NCI-H1105 (cell line): ENCODE results near the gene CRIP1.

Experiments
- DNase-seq: peaks from one replicate; lab custom pipeline; 2025; lab: John Stamatoyannopoulos, UW

Gene CRIP1

DNA sequence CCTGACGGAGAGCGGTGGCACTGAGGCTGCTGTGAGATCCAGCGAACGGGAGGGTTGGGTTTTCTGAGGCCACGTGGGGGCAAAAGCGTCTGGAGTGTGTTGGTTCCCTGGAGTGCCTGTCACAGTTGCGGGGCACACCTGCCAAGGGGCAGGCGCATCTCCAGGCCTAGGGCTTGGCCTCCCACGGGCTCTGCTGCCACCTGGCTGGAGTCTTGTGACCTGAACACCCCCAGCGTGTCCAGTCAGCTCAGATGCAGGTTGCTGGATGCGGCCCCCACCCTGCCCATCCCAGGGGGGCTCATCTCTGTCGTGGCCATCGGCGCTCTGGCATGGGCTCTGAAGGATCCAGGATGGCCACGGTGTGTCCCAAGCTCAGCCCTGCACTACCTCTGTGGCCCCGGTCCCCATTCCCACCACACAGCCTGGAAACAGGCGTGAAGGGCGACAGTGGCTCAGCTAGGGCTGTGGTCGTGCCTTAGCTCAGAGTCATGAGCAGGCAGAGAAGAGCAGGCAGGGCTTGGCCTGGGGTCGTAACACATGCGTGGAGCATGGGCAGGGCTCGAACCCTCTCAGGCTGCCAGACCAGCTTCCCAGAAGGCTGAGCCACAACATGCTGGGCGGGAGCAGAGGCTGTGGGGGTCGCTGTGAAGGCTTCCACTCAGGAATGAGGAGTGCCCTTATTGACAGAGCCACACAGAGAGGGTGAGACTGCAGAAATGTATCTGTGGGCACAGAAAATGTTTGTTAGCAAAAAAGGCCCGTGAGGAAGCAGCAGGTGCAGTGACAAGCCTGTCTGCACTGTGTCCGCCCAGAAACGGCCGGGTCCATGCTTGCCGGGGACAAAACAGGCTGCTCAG lies 35.6 kb upstream of the CRIP1 start:
- DNase-seq: no peak

- DNase-seq: no peak
These were observed 33.7 kb upstream of the CRIP1 start for GRCh38 chr14:105452963-105453362.

DNA sequence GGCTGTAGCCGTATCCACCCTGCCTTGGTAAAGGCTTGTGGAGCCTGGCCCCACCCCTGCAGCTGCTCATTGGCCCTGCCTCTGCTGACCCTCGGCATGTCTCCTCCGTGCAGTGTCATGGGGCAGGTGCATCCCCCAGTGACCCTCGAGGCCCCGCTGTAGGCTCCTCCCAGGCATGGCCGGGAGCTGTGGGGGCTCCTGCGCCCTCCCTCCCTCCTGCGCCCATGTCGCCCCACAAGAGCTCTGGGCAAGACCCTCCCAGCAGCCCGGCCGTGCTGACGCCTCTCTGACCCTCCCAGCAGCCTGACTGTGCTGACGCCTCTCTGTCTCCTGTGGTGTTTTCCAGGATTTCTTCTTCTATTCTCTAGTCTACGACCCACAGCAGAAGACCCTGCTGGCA lies 32.8 kb upstream of the CRIP1 start:
- no peak for DNase-seq

- DNase-seq: no peak
These were observed 31.5 kb upstream of the CRIP1 start for GRCh38 chr14:105455086-105455640.

GRCh38 chr14:105455766-105456660 lies 30.7 kb upstream of the CRIP1 start:
- no peak for DNase-seq

DNA sequence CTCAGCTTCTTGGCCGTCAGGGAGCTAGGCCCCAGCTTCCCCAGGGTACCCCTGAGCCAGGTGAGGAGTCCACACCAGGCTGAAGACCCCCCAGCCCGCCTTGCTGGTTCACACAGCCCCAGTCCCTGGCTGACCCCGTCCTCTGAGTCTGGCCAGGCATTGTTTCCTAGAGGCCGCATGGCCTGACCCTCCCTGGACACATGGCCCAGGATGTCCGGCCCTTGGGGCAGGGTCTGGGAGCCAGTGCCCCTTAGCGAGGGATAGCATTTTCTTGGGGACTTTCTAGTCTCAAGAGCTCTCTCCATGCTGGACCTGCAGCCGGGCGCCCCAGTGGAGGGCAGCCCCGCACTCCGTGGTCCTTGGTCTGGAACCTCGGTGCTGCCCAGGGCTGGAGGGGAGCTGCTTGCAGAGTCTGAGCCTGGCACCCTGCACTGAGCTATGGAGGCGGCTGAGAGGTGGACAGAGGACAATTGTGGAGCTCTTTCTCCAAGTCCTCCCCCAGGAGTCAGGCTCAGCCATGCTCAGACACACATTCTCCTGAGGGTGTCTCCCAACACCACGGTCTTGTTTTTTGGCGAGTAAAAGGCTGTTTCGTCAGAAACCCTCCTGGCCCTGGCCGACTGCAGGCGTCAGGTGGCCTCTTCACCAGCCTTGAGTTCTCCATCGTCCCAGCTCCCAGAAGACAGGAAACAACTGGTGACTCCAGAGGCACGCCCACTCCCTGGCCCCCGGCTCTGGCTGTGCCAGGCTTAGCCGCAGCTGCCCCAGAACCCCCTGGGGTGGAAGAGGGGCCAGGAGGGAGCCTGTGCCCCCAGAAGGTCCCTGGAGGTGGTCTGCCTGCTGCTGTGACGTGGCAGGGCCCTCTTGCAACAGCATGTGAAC lies 29.7 kb upstream of the CRIP1 start:
- DNase-seq: no peak

- no peak for DNase-seq
These were observed 28.7 kb upstream of the CRIP1 start for GRCh38 chr14:105458010-105458409.

DNA sequence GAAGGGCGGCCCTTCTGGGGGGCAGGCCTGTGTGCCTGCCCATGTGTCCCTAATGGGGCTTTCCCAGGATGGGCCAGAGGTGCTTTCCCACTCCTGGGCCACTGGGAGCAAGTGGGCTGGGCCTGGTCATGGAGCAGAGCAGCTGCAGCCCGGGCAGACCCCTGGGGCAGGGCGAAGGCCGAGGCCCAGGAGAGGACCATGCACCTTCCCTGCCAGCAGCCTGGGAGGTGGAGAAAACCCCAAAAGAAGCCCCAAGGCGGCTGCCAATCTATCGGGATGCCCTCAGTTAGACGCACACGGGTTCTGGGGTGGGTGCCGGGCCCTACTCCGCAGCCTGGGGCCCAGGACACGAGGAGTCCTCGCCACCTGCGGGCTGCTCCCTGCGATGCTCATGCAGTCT lies 28.1 kb upstream of the CRIP1 start:
- no peak for DNase-seq

GRCh38 chr14:105460116-105460515 lies 26.6 kb upstream of the CRIP1 start:
- DNase-seq: no peak

DNA sequence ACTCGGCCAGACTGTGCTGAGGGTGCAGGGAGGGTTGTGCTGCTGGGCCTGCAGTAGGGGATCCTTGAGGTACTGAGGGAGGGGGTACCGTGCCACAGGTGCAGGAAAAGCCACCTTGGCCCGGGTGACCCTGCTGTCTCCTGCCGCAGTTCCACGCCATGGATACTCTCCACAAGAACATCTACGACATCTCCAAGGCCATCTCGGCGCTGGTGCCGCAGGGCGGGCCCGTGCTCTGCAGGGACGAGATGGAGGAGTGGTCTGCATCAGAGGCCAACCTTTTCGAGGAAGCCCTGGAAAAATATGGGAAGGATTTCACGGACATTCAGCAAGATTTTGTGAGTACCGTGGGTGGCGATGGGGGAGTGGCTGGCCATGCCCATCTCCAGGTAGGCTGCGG lies 26.1 kb upstream of the CRIP1 start:
- no peak for DNase-seq

GRCh38 chr14:105461903-105462302 lies 24.8 kb upstream of the CRIP1 start:
- DNase-seq: no peak

DNA sequence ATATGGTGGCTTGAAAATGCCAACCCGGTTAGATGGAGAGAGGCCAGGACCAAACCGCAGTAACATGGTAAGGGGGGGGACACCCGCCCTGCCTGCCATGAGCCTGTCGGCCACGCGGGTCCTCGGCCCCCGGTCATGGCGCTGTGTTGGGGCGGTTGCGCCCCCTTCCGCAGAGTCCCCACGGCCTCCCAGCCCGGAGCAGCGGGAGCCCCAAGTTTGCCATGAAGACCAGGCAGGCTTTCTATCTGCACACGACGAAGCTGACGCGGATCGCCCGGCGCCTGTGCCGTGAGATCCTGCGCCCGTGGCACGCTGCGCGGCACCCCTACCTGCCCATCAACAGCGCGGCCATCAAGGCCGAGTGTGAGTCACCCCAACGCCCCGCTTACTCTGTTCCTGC lies 22.2 kb upstream of the CRIP1 start:
- DNase-seq: no peak

GRCh38 chr14:105465209-105466031 lies 21.3 kb upstream of the CRIP1 start:
- DNase-seq: no peak

DNA sequence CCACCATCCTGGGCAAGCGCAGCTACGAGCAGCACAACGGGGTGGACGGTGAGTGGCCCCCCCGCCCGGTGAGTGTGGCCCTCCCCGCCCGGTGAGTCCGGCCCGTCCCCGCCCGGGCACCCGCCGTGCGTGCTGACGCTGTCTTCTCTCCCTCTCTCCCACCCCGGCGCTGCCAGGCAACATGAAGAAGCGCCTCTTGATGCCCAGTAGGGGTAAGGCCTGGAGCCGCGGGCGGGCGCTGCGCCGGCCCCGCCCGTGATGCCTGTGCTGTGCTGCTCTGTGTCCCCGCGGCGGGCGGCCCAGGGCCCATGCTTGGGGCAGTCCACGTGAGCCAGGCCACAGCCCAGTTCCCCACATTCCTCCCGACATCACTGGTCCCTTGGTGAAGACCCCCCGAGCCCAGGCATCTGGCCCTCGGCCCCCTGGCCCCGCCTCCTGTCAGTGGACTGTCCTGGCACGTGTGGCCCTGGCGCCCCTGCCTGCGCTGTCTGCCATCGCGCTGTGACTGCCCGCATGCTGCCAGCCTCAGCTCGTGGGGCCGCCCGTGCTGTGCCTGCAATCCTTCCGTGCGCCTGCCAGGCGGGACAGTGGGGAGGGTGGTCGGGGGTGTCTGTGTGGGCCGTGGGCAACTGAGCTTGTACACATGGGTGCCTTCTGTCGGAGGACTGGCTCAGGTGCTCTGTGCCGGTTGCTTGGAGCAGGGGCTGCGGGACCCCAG lies 20.0 kb upstream of the CRIP1 start:
- no peak for DNase-seq

- DNase-seq: no peak
These were observed 19.3 kb upstream of the CRIP1 start for GRCh38 chr14:105467249-105467941.

DNA sequence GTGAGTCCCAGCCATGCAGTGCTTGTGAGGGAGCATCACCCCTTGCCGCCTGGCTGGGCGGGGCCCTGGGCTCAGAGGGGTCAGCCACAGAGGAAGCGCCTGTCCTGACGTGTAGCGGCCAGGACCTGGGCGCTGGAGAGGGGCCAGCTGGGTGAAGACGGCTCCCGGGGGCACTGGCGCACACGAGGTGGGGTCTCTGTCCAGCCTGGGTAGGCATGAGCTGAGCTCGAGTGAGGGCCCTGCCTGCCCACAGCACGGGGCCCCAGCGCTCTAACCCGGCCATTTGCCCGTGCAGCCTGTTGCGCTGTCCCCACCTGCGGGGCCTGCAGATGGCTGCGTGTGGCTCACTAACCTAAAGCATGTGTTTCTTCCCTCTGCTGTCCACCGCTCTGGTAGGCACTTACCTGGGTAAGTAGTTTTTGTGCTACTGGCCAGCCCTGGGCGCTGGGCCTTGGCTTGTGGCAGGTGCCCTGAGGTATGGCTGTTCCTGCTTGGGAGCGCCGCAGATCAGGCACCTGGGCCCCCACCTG lies 18.7 kb upstream of the CRIP1 start:
- no peak for DNase-seq

- no peak for DNase-seq
These were observed 18.0 kb upstream of the CRIP1 start for GRCh38 chr14:105468621-105469241.

- DNase-seq: no peak
These were observed 17.0 kb upstream of the CRIP1 start for GRCh38 chr14:105469456-105470349.
